GM12891 (cell line): ENCODE measurements around the gene ANKRA2.

ENCODE experiments used
- PAX5 ChIP-seq: IDR thresholded peaks from 2 replicates; pipeline ENCODE4 v1.6.1; 2011; ENCODE audit warnings: low read length, moderate library complexity, mild to moderate bottlenecking; ENCODE audit not compliant: insufficient read depth, severe bottlenecking
- POLR2A ChIP-seq: IDR thresholded peaks from 2 replicates; pipeline ENCODE4 v1.6.1; 2011; ENCODE audit warnings: low read depth, low read length, control low read depth
- POLR2AphosphoS5 ChIP-seq: IDR thresholded peaks from 2 replicates; pipeline ENCODE4 v1.6.1; 2011; ENCODE audit warnings: low read depth, low read length, control low read depth
- TAF1 ChIP-seq: IDR thresholded peaks from 2 replicates; pipeline ENCODE4 v1.6.1; 2011; ENCODE audit warnings: low read depth, low read length, control low read depth

DNA sequence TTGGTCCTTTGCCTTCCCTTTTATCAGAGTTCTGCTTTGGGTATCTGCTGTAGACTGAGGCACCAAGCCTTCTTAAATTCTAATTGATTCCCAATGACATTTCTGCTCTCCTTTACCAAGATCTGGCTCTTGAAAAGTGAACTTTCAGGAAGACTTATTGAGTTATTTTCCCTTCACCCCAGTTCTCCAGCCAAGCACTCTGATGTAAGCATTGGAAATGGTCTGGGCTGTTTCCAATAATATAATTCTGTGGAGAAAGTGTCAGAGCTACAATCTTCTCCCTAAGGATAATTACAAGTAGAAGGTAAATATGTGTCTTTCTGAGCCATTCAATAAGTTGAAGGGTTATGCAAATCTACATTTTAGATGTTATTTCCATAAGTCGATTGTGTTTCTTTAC lies 36.4 kb downstream of the ANKRA2 start:
- TF ChIP-seq POLR2A (no peak), PAX5 (no peak), POLR2AphosphoS5 (no peak), TAF1 (no peak)
